Spleen (tissue), 11 donors: ENCODE data around the gene ANKRD16. TPM values are rescaled to one million over a fixed set of nuclear protein-coding genes. Genes with fewer than 3 reads are reported as not detected.
"Not testable (repeated sequence)": the region's sequence is repeated elsewhere in the genome, so short reads cannot be mapped to it uniquely, and the experiment has no call there.

Experiments
- DNase-seq: peaks from one replicate; pipeline ENCODE4 v3.0.0-alpha.2; 2020
- H3K27ac ChIP-seq, 8 donors: fragments of 200-600 bp; sonication (generic) in 7 of 8; 1 replicate in 4 of 8; 2 replicates in 4 of 8; pipeline versions ENCODE4 v1.5.0 to v1.8.0; 2016 to 2021; ENCODE audit warnings: inconsistent platforms in 4 of 8, mild to moderate bottlenecking in 4 of 8, moderate library complexity in 1 of 8
- H3K27me3 ChIP-seq, 7 donors: fragments of 200-600 bp; sonication (generic) in 6 of 7; replicated peaks in 1 of 7; 1 replicate in 4 of 7; 2 replicates in 3 of 7; pipeline versions ENCODE4 v1.5.0 to v1.8.0; 2016 to 2021; ENCODE audit warnings: inconsistent platforms in 3 of 7, mild to moderate bottlenecking in 1 of 7
- H3K36me3 ChIP-seq, 6 donors: fragments of 200-600 bp; sonication (generic) in 5 of 6; 1 replicate in 4 of 6; 2 replicates in 2 of 6; pipeline versions ENCODE4 v1.5.0 to v1.8.0; 2016 to 2021; ENCODE audit warnings: inconsistent platforms in 2 of 6
- H3K4me1 ChIP-seq, 6 donors: fragments of 200-600 bp; sonication (generic) in 5 of 6; 1 replicate in 3 of 6; 2 replicates in 3 of 6; pipeline versions ENCODE4 v1.5.0 to v1.8.0; 2016 to 2021; ENCODE audit warnings: inconsistent platforms in 3 of 6
- H3K4me3 ChIP-seq, 8 donors: fragments of 200-600 bp; sonication (generic) in 7 of 8; 1 replicate in 4 of 8; 2 replicates in 4 of 8; pipeline versions ENCODE4 v1.5.0 to v1.8.0; 2016 to 2021; ENCODE audit warnings: inconsistent platforms in 4 of 8, mild to moderate bottlenecking in 4 of 8, moderate library complexity in 2 of 8
- H3K9me3 ChIP-seq, 8 donors: fragments of 200-600 bp; sonication (generic) in 7 of 8; 1 replicate in 4 of 8; 2 replicates in 4 of 8; pipeline versions ENCODE4 v1.5.0 to v1.8.0; 2016 to 2021; ENCODE audit warnings: inconsistent platforms in 4 of 8
- POLR2A ChIP-seq, 3 donors: fragments of 450-650 bp; IDR thresholded peaks; one replicate each; pipeline ENCODE4 v1.5.1; 2017; ENCODE audit warnings: antibody characterized with exemption in 3 of 3, mild to moderate bottlenecking in 1 of 3
- POLR2AphosphoS5 ChIP-seq, 3 donors: sonication (generic); formaldehyde crosslinking; IDR thresholded peaks; one replicate each; pipeline ENCODE4 v1.5.1; 2017; ENCODE audit warnings: antibody characterized with exemption in 3 of 3
- WGBS, 5 donors: extraction: QIAGEN DNeasy Blood & Tissue Kit in 3 of 5; methylation state at CpG; one replicate each; pipeline versions ENCODE4 v1.1.5 to v1.1.7; 2013 to 2018; 5-methylcytosine and 5-hydroxymethylcytosine counted together
- intact Hi-C: fragments of 100-400 bp; cut with DNase I; formaldehyde crosslinking; loops from one replicate; pipeline ENCODE4 v1.15.0; 2023; ENCODE audit warnings: low total_unique reads
- polyA plus RNA-seq, 3 donors: library from polyadenylated mRNA; stranded (reverse); fragments of 200-250 nt; gene quantifications; one replicate each; pipeline ENCODE4 v1.2.1, GENCODE V29; 2013
- total RNA-seq, 7 donors: library from RNA; depleted of rRNA in 3 of 7; stranded (reverse); fragments of >200 nt in 3 of 7; fragmentation: NEBNext Ultra II Directional in 4 of 7; extraction: Animal tissue kit (Norgen Biotek cat#: 25700) in 4 of 7; gene quantifications; one replicate each; pipeline versions ENCODE4 v1.1.0 to v1.2.1, GENCODE V29; 2016 to 2021
- TF ChIP-seq, protein P1 (sequence below), 11 experiments: fragments of 200-600 bp in 7 of 11; fragments of 450-650 bp in 4 of 11; sonication (generic) in 4 of 11; IDR thresholded peaks in 8 of 11; conservative IDR thresholded peaks in 3 of 11; 1 replicate in 7 of 11; 2 replicates in 4 of 11; pipeline versions ENCODE4 v1.4.0 to v1.8.0; 2016 to 2021; ENCODE audit warnings: antibody characterized with exemption in 11 of 11, inconsistent platforms in 4 of 11, mild to moderate bottlenecking in 1 of 11
- donor health status: healthy with polysubstance abuse.
- donor health status: DM: no; HTN: no; CAD: no; lungs with moderate emphysema.
- donor health status: DM: no; HTN: no; CAD: no.
- donor health status: Bipolar disorder and iron deficiency.
- donor health status: healthy.
- donor health status: DM: no; HTN: no; CAD: no.
- donor health status: DM: yes; HTN: yes; CAD: no.

ANKRD16 gene
- total and polyA plus RNA-seq, 10 donors: 2.7 to 10.5 (median 6.3) TPM

DNA sequence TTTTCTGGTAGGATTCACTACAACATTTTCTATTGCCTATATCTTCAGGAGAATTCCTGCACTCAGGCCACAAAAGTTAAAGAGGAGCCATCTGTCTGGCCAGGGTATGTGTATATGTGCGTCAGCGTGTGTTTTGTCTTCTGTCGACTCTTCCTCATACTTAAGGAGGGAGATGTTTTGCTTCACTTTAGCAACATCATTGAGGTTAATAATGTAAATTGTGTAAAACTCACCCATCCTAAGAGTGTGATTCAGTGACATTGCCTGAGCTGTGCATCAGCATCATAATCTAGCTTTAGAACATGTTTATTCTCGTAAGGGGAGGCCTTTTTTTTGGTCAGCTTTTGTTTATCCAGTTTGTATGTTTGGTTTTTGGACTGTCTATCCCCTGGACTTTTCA lies 24.0 kb upstream of the ANKRD16 start:
- WGBS, 5 donors: 91 to 99% (median 95%) methylated on average over 4 of the region's 4 CpGs
- Histone ChIP-seq H3K4me3 (no peak overlapping the region), H3K36me3 (peaks cover 10 to 100% (median 95%) of the 10 kb centered on the region in 6 donors), H3K27me3 (no peaks in the 10 kb centered on the region), H3K9me3 (no peaks in the 10 kb centered on the region), H3K27ac (no peak overlapping the region), H3K4me1 (no peaks in the 10 kb centered on the region)
- intact Hi-C loops: no loop called here
- TF ChIP-seq POLR2AphosphoS5 (IDR thresholded peaks at IDR 0.05): no peak
- TF ChIP-seq, protein P1, sequence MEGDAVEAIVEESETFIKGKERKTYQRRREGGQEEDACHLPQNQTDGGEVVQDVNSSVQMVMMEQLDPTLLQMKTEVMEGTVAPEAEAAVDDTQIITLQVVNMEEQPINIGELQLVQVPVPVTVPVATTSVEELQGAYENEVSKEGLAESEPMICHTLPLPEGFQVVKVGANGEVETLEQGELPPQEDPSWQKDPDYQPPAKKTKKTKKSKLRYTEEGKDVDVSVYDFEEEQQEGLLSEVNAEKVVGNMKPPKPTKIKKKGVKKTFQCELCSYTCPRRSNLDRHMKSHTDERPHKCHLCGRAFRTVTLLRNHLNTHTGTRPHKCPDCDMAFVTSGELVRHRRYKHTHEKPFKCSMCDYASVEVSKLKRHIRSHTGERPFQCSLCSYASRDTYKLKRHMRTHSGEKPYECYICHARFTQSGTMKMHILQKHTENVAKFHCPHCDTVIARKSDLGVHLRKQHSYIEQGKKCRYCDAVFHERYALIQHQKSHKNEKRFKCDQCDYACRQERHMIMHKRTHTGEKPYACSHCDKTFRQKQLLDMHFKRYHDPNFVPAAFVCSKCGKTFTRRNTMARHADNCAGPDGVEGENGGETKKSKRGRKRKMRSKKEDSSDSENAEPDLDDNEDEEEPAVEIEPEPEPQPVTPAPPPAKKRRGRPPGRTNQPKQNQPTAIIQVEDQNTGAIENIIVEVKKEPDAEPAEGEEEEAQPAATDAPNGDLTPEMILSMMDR (IDR thresholded peaks at IDR 0.05 in 8 of 11, conservative IDR thresholded peaks at IDR 0.05 in 3 of 11): no peak
- no peak for TF ChIP-seq POLR2A (IDR thresholded peaks at IDR 0.05)
- DNase-seq: no peak

DNA sequence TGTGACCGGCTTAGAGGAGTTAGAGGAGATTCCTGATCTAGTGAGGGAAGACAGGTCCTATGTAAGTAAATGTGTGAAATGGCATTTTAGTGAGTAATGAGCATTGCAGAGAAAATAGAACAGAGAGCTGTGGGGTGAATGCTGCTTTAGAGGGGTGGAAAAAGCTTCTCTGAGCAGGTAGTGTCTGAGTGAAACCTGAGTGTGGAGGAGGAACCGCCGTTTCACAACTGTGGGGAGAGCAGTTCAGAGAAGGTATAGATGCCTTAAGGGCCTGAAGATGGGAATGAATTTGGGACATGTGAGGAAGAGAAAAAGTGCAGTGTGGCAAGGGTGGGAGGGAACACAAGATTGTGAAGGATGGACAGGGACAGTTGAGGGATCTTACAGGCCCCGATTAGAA lies 22.0 kb upstream of the ANKRD16 start:
- 90 to 98% (median 94%) methylated on average over 4 of the region's 4 CpGs for WGBS, 5 donors
- Histone ChIP-seq H3K27me3 (no peaks in the 10 kb centered on the region), H3K27ac (no peak overlapping the region), H3K4me3 (no peak overlapping the region), H3K36me3 (peaks cover 7 to 100% (median 81%) of the 10 kb centered on the region in 6 donors), H3K4me1 (peaks cover 0 to 5% (median under 1%) of the 10 kb centered on the region in 6 donors), H3K9me3 (no peaks in the 10 kb centered on the region)
- intact Hi-C loops: no loop called here
- no peak for DNase-seq
- TF ChIP-seq POLR2AphosphoS5 (IDR thresholded peaks at IDR 0.05): no peak
- no peak for TF ChIP-seq POLR2A (IDR thresholded peaks at IDR 0.05)
- TF ChIP-seq, protein P1 (IDR thresholded peaks at IDR 0.05 in 8 of 11, conservative IDR thresholded peaks at IDR 0.05 in 3 of 11): no peak

DNA sequence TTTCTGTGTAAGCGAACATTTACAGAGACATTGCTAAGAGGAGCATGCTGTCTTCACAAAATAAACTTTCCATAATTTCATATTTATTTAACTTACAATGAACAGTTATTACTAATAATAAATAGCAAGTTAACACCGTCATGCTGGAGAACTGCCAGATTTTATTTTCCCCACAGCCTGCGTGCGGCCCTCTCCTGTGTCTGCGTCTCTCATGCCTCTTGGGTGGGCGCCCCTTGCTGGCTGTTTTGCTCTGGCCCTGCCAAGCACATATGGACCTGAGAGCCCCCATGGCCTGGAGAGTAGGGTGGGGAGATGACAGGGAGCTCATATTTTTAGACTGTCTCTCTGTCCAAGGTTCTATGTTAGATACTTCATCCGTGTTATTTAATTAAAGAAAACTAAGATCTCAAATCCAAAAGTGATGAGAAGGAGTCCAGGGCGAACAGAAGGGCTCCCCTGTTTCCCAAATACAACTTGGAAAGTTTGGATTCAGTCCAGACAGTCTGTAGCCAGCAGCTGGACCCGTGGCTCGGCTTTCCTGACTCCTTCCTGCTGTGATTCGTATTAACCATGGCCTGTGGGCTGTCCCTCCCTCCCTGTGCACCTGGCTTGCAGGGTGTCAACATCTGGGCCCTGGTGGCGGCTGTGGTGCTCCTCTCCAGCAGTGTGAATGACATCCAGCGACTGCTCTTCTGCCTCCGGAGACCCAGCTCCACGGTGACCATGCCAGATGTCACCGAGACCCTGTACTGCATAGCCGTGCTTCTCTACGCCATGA lies 20.8 kb upstream of the ANKRD16 start:
- 84 to 94% (median 92%) methylated on average over 14 to 18 of the region's 18 CpGs for WGBS, 5 donors
- no peak for DNase-seq
- TF ChIP-seq POLR2AphosphoS5 (IDR thresholded peaks at IDR 0.05) (no peak), POLR2A (IDR thresholded peaks at IDR 0.05) (no peak)
- TF ChIP-seq, protein P1 (IDR thresholded peaks at IDR 0.05 in 8 of 11, conservative IDR thresholded peaks at IDR 0.05 in 3 of 11): no peak

DNA sequence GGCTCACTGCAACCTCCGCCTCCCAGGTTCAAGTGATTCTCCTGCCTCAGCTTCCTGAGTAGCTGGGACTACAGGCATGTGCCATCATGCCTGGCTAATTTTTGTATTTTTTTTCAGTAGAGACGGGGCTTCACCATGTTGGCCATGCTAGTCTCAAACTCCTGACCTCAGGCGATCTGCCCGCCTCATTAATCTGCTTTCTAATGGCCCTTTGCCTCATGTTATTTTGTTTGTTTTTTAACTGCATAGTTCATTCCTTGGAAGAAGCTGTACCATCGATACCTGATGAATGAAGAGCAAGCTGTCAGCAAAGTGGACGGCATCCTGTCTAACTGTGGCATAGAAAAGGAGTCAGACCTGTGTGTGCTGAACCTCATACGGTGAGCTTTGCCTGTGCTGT lies 19.0 kb upstream of the ANKRD16 start:
- H3K27me3 ChIP-seq, intact Hi-C loops, DNase-seq, H3K9me3 ChIP-seq, H3K27ac ChIP-seq, H3K4me3 ChIP-seq: not testable (repeated sequence)
- Histone ChIP-seq H3K4me1 (peaks cover 0 to 32% (median 14%) of the 10 kb centered on the region in 6 donors), H3K36me3 (peaks cover 6 to 93% (median 65%) of the 10 kb centered on the region in 6 donors)
- 91 to 96% (median 95%) methylated on average over 7 of the region's 7 CpGs for WGBS, 5 donors

More for the DNA sequence above, 20.8 kb upstream of the ANKRD16 start:
- no peaks in the 10 kb centered on the region for H3K9me3 ChIP-seq
- H3K27ac ChIP-seq: no peak overlapping the region
- peaks cover 0 to 17% (median 9%) of the 10 kb centered on the region in 6 donors for H3K4me1 ChIP-seq
- intact Hi-C loops: no loop called here
- no peaks in the 10 kb centered on the region for H3K27me3 ChIP-seq
- no peak overlapping the region for H3K4me3 ChIP-seq
- H3K36me3 ChIP-seq: peaks cover 7 to 100% (median 82%) of the 10 kb centered on the region in 6 donors
